K562 (cell line): ENCODE measurements around the gene SPIN3. TPM values are rescaled to one million over a fixed set of nuclear protein-coding genes. Genes with fewer than 3 reads are reported as not detected.

ENCODE experiments used
- CHCHD3 ChIP-seq: fragments of 250-450 bp; sonication (Bioruptor Pico); IDR thresholded peaks from 2 replicates; pipeline ENCODE4 v2.1.2; 2022; ENCODE audit warnings: mild to moderate bottlenecking
- CHD7 ChIP-seq: fragments of 200-600 bp; sonication (generic); IDR thresholded peaks from one replicate; pipeline ENCODE4 v1.6.1; 2012; ENCODE audit warnings: mild to moderate bottlenecking, low read depth, low read length, inconsistent platforms
- ILF3 ChIP-seq: fragments of 450-650 bp; IDR thresholded peaks from 2 replicates; pipeline ENCODE4 v1.6.1; 2018; ENCODE audit warnings: antibody characterized with exemption, mild to moderate bottlenecking, moderate library complexity, borderline replicate concordance
- MYC ChIP-seq, 2 experiments: fragments of 250-450 bp in 1 of 2; sonication (Bioruptor Pico) in 1 of 2; IDR thresholded peaks; 2 replicates each; pipeline versions ENCODE4 v1.5.1 to v1.6.1; 2012 to 2021; ENCODE audit warnings: low read depth in 2 of 2, borderline replicate concordance in 1 of 2, improper control_type of control experiment in 1 of 2, low read length in 1 of 2, mild to moderate bottlenecking in 1 of 2, moderate library complexity in 1 of 2
- NRF1 ChIP-seq, 2 experiments: fragments of 450-650 bp; IDR thresholded peaks in 1 of 2; conservative IDR thresholded peaks in 1 of 2; 2 replicates each; pipeline ENCODE4 v1.6.1; 2014; ENCODE audit warnings: mild to moderate bottlenecking in 2 of 2
- PHF8 ChIP-seq: fragments of 200-600 bp; sonication (generic); IDR thresholded peaks from 2 replicates; pipeline ENCODE4 v1.6.1; 2012; ENCODE audit warnings: mixed run types, mild to moderate bottlenecking, inconsistent platforms, low read length, moderate library complexity, borderline replicate concordance
- POLR2G ChIP-seq: fragments of 200-400 bp; formaldehyde crosslinking; IDR thresholded peaks from 2 replicates; pipeline ENCODE4 v1.6.1; 2017; ENCODE audit warnings: low read depth, mild to moderate bottlenecking, antibody characterized with exemption, low read length, moderate library complexity
- POLR3G ChIP-seq: IDR thresholded peaks from 2 replicates; pipeline ENCODE4 v1.6.1; 2011; ENCODE audit not compliant: insufficient read length, insufficient replicate concordance; ENCODE audit errors: extremely low read depth
- PYGO2 ChIP-seq: fragments of 450-650 bp; IDR thresholded peaks from 2 replicates; pipeline ENCODE4 v1.6.1; 2016; ENCODE audit warnings: mild to moderate bottlenecking, missing genetic modification characterization, moderate library complexity, missing compliant biosample characterization
- TBP ChIP-seq: optimal IDR thresholded peaks from 2 replicates; pipeline ENCODE3; 2011; ENCODE audit warnings: low read depth, low read length, improper control_type of control experiment
- TCF3 ChIP-seq: sonication (generic); formaldehyde crosslinking; IDR thresholded peaks from 2 replicates; pipeline ENCODE4 v1.4.0; 2020; ENCODE audit warnings: mild to moderate bottlenecking, missing genetic modification reagents
- YY1 ChIP-seq, 3 experiments: IDR thresholded peaks; 2 replicates each; pipeline ENCODE4 v1.6.1; 2011; ENCODE audit warnings: low read length in 2 of 3, mild to moderate bottlenecking in 2 of 3, moderate library complexity in 2 of 3, borderline replicate concordance in 1 of 3, control low read depth in 1 of 3, low read depth in 1 of 3; ENCODE audit not compliant: insufficient read depth in 3 of 3, insufficient replicate concordance in 2 of 3, control insufficient read depth in 1 of 3, insufficient read length in 1 of 3; ENCODE audit errors: extremely low read depth in 1 of 3
- ZBTB8A ChIP-seq: fragments of 450-650 bp; IDR thresholded peaks from 2 replicates; pipeline ENCODE4 v1.6.1; 2018; ENCODE audit warnings: mild to moderate bottlenecking, moderate library complexity; ENCODE audit not compliant: partially characterized antibody
- ZNF232 ChIP-seq: sonication (generic); formaldehyde crosslinking; IDR thresholded peaks from 2 replicates; pipeline ENCODE4 v1.8.0; 2022; ENCODE audit warnings: mild to moderate bottlenecking, missing genetic modification reagents
- polyA plus RNA-seq, 8 experiments: library from polyadenylated mRNA; depleted of rRNA in 4 of 8; stranded (reverse) in 5 of 8; unstranded in 3 of 8; fragments of >200 nt; fragmentation: Nextera tagmentation in 2 of 8; fragmentation: Illumina TruSeq in 1 of 8; extraction: Ambion mirVana in 2 of 8; extraction: Trizol in 1 of 8; gene quantifications; 2 replicates each; pipeline versions ENCODE4 v1.2.1 to v1.2.3, GENCODE V29; 2011 to 2014; ENCODE audit warnings: inconsistent platforms in 1 of 8, missing spikeins in 1 of 8
- total RNA-seq, 7 experiments: library from RNA; depleted of rRNA in 6 of 7; stranded (reverse); fragments of >200 nt in 6 of 7; fragmentation: Illumina TruSeq in 2 of 7; extraction: Trizol in 2 of 7; gene quantifications; 2 replicates each; pipeline versions ENCODE4 v1.2.1 to v1.2.3, GENCODE V29; 2011 to 2021; ENCODE audit warnings: low replicate concordance in 1 of 7

Gene SPIN3
- total and polyA plus RNA-seq, 9 of the 15 experiments (the other 6 are each of a cell fraction or from before 2014, with no cell fraction given) = 1.6 to 8.0 (median 6.4) TPM

GRCh38 chrX:56995271-56995994, at the start of gene SPIN3 (continued):
- TF ChIP-seq CHD7 (no peak), MYC (IDR thresholded peaks at IDR 0.05; ENCODE audit: low read depth, low read length) (peak; percentile 94), MYC (CRISPR knock-in tag; IDR thresholded peaks at IDR 0.05; ENCODE audit: borderline replicate concordance, low read depth) (no peak), ZNF232 (CRISPR knock-in tag) (no peak), NRF1 (conservative IDR thresholded peaks at IDR 0.05 in 1 of 2, IDR thresholded peaks at IDR 0.05 in 1 of 2) (peak; percentile 84 to 86), YY1 (IDR thresholded peaks at IDR 0.05; ENCODE audit: borderline replicate concordance in 1 of 3, control insufficient read depth in 1 of 3, extremely low read depth in 1 of 3, insufficient read depth in 3 of 3, insufficient read length in 1 of 3, insufficient replicate concordance in 2 of 3, low read depth in 1 of 3, low read length in 2 of 3) (peak in 1 of 3 experiments; percentile 60), POLR3G (no peak), PYGO2 (tag) (no peak), TCF3 (CRISPR knock-in tag) (no peak), TBP (peak; percentile 55), CHCHD3 (no peak), ZBTB8A (no peak), ILF3 (no peak), POLR2G (peak; percentile 86), PHF8 (peak; percentile 71; the same call in 1 of the 2 replicates)
